Mesothelial cell of epicardium (in vitro differentiated cells): ENCODE results near the gene ZNF503. TPM values are rescaled to one million over a fixed set of nuclear protein-coding genes. Genes with fewer than 3 reads are reported as not detected.

Source experiments
- DNase-seq, 2 experiments: peaks; one replicate each; pipeline ENCODE4 v3.0.0; 2021; ENCODE audit warnings: low spot score in 2 of 2; ENCODE audit not compliant: unreplicated experiment in 2 of 2
- H3K27ac Mint-ChIP-seq: 2 replicates; pipeline ENCODE4 v1.8.0; 2021; ENCODE audit warnings: mixed read lengths
- H3K27me3 Mint-ChIP-seq: 2 replicates; pipeline ENCODE4 v1.8.0; 2021; ENCODE audit warnings: low read depth, mixed read lengths
- H3K36me3 Mint-ChIP-seq: 2 replicates; pipeline ENCODE4 v1.8.0; 2021; ENCODE audit warnings: mixed read lengths
- H3K4me1 Mint-ChIP-seq: 2 replicates; pipeline ENCODE4 v1.8.0; 2021; ENCODE audit warnings: mixed read lengths
- H3K4me3 Mint-ChIP-seq: 2 replicates; pipeline ENCODE4 v1.8.0; 2021; ENCODE audit warnings: mild to moderate bottlenecking, moderate library complexity, mixed read lengths
- H3K9me3 Mint-ChIP-seq: 2 replicates; pipeline ENCODE4 v1.8.0; 2021; ENCODE audit warnings: mixed read lengths
- total RNA-seq: library from RNA; stranded (reverse); gene quantifications from 3 replicates; pipeline ENCODE4 v1.2.1, GENCODE V29; 2021
- TF ChIP-seq, protein P1 (sequence below): fragments of 200-600 bp; sonication (generic); IDR thresholded peaks from one replicate; pipeline ENCODE4 v1.5.0; 2021; ENCODE audit warnings: antibody characterized with exemption; ENCODE audit not compliant: unreplicated experiment

ZNF503 gene
- total RNA-seq, 1 donor from 2014 or later = 58.3 TPM

- DNase-seq = no peak
- Mint-ChIP-seq H3K27ac (no peak overlapping the region), H3K4me1 (peaks cover 43% of the 10 kb centered on the region), H3K36me3 (no peaks in the 10 kb centered on the region), H3K9me3 (no peaks in the 10 kb centered on the region), H3K4me3 (peak overlapping the region; percentile 57), H3K27me3 (peaks cover 41% of the 10 kb centered on the region)
- TF ChIP-seq, protein P1, sequence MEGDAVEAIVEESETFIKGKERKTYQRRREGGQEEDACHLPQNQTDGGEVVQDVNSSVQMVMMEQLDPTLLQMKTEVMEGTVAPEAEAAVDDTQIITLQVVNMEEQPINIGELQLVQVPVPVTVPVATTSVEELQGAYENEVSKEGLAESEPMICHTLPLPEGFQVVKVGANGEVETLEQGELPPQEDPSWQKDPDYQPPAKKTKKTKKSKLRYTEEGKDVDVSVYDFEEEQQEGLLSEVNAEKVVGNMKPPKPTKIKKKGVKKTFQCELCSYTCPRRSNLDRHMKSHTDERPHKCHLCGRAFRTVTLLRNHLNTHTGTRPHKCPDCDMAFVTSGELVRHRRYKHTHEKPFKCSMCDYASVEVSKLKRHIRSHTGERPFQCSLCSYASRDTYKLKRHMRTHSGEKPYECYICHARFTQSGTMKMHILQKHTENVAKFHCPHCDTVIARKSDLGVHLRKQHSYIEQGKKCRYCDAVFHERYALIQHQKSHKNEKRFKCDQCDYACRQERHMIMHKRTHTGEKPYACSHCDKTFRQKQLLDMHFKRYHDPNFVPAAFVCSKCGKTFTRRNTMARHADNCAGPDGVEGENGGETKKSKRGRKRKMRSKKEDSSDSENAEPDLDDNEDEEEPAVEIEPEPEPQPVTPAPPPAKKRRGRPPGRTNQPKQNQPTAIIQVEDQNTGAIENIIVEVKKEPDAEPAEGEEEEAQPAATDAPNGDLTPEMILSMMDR = no peak
Observed at GRCh38 chr10:75430000-75430763, 28.6 kb upstream of the ZNF503 start.

DNA sequence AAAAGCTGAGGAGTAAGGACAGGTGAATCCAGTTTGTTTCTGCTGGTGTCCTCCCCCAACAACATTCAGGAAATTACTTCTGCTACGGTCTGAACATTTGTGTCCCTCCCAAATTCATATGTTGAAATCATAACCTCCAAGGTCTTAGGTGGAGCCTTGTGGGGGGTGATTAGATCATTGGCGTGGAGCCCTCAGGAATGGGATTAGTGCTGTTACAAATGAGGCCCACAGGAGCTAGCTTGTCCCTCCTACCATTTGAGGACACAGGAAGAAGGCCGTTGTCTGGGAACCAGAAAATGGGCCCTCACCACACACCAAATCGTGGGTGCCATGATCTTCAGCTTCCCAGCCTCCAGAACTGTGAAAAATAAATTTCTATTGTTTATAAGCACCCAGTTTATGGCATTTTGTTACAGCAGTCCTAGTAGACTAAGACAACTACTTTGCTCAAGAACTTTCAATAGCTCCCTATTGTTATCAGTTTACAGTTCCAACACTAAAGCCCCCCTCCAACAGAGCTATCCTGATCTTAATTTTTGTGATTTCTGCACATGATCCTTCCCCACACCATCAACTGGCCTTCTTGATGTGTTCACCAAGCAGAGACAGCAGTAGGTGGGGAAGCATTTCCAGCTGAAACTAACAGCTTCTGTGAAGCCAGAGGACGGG lies 27.7 kb upstream of the ZNF503 start:
- H3K27me3 Mint-ChIP-seq = peaks cover 35% of the 10 kb centered on the region
- H3K4me3 Mint-ChIP-seq = no peak overlapping the region
- H3K9me3 Mint-ChIP-seq = no peaks in the 10 kb centered on the region
- H3K27ac Mint-ChIP-seq = no peak overlapping the region
- H3K36me3 Mint-ChIP-seq = no peaks in the 10 kb centered on the region
- TF ChIP-seq, protein P1 = no peak
- H3K4me1 Mint-ChIP-seq = peaks cover 42% of the 10 kb centered on the region
- DNase-seq = no peak

- H3K36me3 Mint-ChIP-seq = no peaks in the 10 kb centered on the region
- H3K27ac Mint-ChIP-seq = peak overlapping the region; percentile 77
- no peak overlapping the region for H3K4me3 Mint-ChIP-seq
- H3K27me3 Mint-ChIP-seq = peaks cover 33% of the 10 kb centered on the region
- TF ChIP-seq, protein P1 = no peak
- DNase-seq = no peak
- peaks cover 42% of the 10 kb centered on the region for H3K4me1 Mint-ChIP-seq
- no peaks in the 10 kb centered on the region for H3K9me3 Mint-ChIP-seq
Observed at GRCh38 chr10:75428434-75429158, 27.0 kb upstream of the ZNF503 start.

- Mint-ChIP-seq H3K27me3 (peaks cover 33% of the 10 kb centered on the region), H3K4me3 (no peak overlapping the region), H3K36me3 (no peaks in the 10 kb centered on the region), H3K4me1 (peaks cover 40% of the 10 kb centered on the region), H3K27ac (peak overlapping the region; percentile 77), H3K9me3 (no peaks in the 10 kb centered on the region)
- TF ChIP-seq, protein P1 = no peak
- no peak for DNase-seq
Observed at GRCh38 chr10:75427951-75428350, 26.4 kb upstream of the ZNF503 start.

DNA sequence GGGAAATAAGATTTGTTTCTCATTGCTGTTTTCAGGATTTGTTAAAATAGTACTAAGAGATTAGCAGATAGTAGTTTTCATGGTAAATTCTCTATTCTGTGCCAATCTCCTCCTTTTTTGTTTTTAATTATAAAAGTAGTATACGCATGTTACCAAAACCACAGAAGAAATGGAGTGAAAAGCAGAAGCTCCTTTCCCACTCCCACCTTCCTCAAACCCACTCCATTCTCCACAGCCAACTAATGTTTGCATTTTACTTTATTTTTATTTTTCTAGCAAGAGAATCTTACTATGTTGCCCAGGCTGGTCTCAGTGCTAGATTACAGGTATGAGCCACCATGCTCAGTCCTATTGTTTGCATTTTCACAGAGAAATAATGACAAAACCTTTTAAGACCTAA lies 25.3 kb upstream of the ZNF503 start:
- H3K27me3 Mint-ChIP-seq = peaks cover 25% of the 10 kb centered on the region
- no peaks in the 10 kb centered on the region for H3K9me3 Mint-ChIP-seq
- no peaks in the 10 kb centered on the region for H3K36me3 Mint-ChIP-seq
- H3K4me1 Mint-ChIP-seq = peaks cover 33% of the 10 kb centered on the region
- no peak for DNase-seq
- TF ChIP-seq, protein P1 = no peak
- no peak overlapping the region for H3K4me3 Mint-ChIP-seq
- H3K27ac Mint-ChIP-seq = no peak overlapping the region
